GM19455 (cell line): ENCODE data around the gene PTGES.
A peak's percentile ranks its signal among the peaks of the same experiment; 100 is the strongest.
"Not testable (repeated sequence)": the region's sequence is repeated elsewhere in the genome, so short reads cannot be mapped to it uniquely, and the experiment has no call there.

Source experiments
- ATAC-seq: cut with Tn5 transposase; IDR thresholded peaks from one replicate; pipeline ENCODE4 v1.9.1; 2021; ENCODE audit not compliant: unreplicated experiment

Gene PTGES

GRCh38 chr9:129749052-129749451 is 3.8 kb downstream of the PTGES start:
- ATAC-seq = not testable (repeated sequence)

DNA sequence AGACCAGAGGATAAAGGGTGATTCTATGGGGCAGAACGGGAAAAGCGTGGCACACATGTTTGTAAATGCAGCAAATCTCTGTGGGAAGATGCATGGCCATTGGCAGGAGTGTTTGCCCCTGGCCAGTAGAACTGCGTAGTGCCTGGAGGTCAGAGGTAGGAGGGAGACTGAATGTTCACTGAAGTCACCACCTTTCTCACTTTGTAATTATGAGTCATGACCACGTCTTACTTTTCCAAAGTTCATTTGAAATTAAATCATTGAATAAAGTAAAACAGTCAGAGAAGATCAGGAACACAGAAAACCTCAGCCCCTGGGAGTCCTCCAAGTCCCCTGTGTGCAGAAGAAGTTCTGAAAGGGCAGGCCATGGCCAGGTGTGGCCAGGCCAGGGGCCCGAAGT is 4.6 kb downstream of the PTGES start:
- no peak for ATAC-seq

- ATAC-seq = no peak
These were observed 6.6 kb downstream of the PTGES start for GRCh38 chr9:129746092-129746777.

GRCh38 chr9:129745200-129745599 is 7.6 kb downstream of the PTGES start:
- ATAC-seq = no peak

GRCh38 chr9:129740666-129741464 is 12.0 kb downstream of the PTGES start:
- ATAC-seq = no peak

DNA sequence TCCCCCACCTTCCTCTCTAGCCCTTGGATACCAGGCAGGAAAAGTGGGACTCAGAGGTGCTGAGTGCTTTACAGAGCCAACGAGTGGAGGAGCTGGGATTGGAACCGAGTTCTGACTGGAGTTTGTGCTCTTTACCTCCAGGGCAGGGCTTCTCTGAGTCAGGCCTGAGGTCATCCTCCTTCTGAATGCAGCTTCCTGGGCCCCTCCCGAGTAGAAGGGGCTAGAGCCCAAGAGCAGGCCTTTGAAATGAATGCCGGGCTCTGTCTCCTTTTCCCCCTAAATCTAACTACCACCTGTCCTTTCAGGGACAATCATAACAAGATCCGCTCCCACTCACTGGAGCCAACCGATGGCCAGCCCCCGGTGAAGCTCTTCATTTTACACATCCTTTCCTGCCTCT is 12.7 kb downstream of the PTGES start:
- ATAC-seq = no peak

GRCh38 chr9:129739432-129739831 is 13.4 kb downstream of the PTGES start:
- no peak for ATAC-seq

GRCh38 chr9:129737479-129738274 is 15.2 kb downstream of the PTGES start:
- peak; percentile 69 for ATAC-seq

DNA sequence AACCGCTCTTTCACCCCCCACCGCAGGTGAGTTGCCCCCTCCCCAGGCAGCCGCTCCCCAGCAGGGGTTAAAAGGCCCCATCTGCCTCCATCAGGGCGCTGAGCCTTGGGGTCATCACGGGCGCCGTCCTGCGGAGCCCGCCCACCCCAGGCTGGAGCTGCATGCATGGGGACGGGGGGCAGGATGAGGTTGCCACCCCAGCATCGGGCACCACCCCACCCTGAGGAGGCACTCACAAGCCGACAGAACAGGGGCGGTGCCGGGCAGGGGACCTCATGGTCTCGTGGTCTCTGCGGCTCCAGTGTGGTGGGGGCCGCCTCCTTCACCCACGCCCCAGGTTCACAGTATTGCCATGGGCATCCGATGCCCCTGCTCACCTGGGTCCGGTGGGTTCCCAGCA is 16.5 kb downstream of the PTGES start:
- no peak for ATAC-seq

GRCh38 chr9:129735546-129735945 is 17.3 kb downstream of the PTGES start:
- ATAC-seq = no peak

DNA sequence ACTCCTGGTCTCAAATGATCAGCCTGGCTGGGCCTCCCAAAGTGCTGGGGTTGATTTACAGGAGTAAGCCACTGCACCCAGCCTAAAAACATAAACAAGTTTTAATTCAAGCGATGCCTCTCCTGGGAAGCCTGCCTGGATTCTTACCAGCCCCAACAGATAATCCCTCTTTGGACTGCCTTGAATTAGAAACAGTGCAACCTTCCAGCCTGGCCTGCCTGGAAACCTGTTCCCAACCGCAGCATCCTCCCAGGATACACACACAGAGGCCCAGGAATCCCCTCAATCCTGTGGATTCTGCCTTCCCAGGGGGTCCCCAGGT is 19.2 kb downstream of the PTGES start:
- no peak for ATAC-seq

DNA sequence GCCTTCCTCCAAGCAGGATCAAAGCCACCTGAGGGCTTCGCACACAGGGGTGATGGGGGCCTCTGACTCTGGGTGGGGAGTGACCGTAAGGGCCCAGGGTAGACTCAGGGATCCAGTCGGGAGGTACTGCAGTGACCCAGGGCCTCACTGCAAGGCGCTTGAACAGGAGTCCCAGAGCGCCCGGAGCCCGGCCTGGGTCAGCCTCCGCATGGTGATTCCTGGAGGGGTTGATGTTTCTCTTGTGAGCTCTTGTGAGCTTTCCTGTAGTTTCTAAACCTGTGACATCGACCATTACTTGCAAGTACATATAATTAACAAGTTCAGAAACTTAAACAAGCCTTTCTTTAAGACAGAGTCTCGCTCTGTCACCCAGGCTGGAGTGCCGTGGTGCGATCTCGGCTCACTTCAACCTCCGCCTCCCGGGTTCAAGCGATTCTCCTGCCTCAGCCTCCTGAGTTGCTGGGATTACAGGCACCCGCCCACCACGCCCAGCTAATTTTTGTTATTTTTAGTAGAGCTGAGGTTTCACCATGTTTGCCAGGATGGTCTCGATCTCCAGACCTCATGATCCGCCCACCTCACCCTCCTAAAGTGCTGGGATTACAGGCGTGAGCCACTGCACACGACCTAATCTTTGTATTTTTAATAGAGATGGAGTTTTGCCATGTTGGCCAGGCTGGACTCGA is 19.8 kb downstream of the PTGES start:
- no peak for ATAC-seq

GRCh38 chr9:129732100-129732499 is 20.7 kb downstream of the PTGES start:
- ATAC-seq = no peak

DNA sequence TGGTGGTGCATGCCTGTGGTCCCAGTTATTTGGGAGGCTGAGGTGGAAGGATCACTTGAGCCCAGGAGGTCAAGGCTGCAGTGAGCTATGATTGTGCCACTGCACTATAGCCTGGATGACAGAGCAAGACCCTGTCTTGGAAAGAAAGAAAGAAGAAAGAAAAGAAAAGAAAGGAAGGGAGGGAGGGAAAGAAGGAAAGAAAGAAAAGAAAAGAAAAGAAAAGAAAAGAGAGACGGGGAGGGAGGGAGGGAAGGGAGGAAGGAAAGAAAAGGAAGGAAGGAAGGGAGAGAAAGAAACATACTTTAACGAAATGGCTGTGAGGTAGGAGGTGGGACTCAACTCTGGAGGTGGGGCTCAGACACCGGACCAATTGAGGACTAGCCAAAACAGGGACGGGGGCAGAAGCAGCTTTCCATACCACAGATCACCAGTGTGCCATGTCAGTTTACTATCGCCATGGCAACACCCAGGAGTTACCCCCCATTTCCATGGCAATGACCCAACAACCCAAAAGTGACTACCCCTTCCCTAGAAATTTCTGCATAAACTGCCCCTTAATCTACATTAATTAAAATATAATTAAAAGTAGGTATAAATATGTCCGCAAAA is 21.3 kb downstream of the PTGES start:
- ATAC-seq = no peak

DNA sequence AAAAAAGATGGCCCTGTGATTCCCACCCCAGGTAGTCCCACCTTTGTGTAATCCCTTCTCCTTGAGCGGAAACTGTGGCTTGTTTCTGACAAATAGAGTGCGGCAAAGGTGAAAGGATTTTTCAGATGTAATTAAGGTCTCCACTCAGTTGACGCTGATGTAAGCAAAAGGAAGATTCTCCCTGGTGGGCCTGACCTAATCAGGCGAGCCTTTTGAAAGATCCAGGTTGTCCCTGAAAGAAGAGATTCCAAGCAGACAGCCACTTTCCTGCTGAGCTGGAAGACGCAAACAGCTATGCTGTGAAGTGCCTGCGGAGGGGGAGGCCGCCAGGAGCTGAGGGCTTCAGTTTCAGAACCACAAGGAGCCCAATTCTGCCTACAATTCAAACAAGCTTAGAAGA is 24.1 kb downstream of the PTGES start:
- ATAC-seq = no peak

GRCh38 chr9:129726322-129727160 is 26.3 kb downstream of the PTGES start:
- no peak for ATAC-seq

GRCh38 chr9:129725795-129726251 is 27.0 kb downstream of the PTGES start:
- ATAC-seq = no peak

DNA sequence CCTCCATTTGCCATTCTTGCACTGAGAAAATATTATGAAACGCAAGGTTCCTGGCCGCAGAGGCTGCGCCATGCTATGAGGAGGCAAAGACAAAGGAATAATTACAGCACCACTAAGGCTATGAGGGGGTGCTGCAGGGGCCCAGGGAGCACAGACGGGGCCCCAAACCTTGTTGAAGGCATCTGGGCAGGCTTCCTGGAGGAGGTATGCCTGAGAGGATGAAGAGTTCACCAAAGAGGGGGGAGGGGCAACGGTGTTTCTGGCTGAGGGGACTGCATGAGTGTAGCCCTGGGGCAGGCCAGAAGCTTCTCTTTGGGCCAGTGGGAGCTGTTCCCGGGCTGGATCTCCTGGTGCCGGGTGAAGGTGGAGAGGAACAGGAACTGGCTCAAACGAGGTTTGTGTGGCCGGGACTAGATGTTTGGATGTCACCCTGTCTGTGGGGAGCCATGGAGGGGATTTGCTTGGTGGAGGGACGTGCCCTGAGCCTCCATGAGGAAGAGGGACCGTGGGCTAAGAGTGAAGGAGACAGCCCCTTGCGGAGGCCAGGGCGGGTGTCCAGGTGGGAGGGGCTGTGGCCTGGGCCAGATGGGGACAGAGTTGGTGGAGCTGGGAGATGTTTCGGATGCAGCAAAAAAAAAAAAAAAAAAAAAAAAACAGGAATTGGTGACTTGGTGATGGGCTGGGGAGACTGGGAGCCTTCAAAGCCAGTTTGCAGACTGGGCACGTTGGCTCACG is 28.2 kb downstream of the PTGES start:
- ATAC-seq = no peak

DNA sequence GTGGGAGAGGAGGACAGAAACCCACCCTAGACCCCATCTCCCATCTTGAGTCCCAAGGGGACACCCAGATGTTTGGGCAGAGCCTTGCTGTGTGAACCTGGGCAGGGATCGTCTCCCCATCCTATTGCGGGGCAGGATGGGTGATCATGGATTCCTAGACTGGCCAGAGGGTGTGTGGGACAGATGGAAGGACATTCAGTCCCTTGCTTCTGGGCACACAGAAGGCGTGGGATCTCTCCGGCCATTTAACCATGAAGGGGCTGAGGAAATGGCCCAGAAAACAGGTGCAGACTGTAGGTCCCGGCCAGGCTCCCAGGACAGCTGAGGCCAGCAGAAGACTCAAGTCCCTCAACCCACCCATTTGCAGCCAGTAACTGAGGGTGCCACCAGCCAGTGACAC is 29.9 kb downstream of the PTGES start:
- ATAC-seq = no peak
